EH (cell line): ENCODE results near the gene WDFY3.
A peak's percentile ranks its signal among the peaks of the same experiment; 100 is the strongest.
"Not testable (repeated sequence)": the region's sequence is repeated elsewhere in the genome, so short reads cannot be mapped to it uniquely, and the experiment has no call there.

Source experiments
- DNase-seq: peaks from one replicate; pipeline ENCODE4 v3.0.0-alpha.2; 2015; ENCODE audit warnings: low read depth

The WDFY3 gene

DNA sequence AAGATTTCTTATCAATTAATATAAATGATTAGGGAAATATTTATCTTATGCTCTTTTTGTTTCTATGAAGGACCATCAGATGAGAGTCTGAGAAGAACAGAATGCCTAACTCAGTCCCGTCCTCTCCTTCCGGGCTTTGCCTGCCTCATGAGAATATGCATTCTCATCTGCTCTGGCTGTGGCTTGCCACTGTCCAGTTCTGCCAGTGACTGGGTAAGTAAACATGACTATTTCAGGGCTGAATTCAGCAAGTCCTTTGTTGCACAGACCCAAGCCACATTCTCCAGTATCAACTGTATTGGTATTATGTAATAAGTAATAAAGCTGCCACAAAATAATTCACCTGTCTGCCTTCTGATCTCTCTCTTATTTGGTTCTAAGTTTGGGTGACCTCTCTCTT is 110.7 kb downstream of the WDFY3 start:
- DNase-seq = no peak

DNA sequence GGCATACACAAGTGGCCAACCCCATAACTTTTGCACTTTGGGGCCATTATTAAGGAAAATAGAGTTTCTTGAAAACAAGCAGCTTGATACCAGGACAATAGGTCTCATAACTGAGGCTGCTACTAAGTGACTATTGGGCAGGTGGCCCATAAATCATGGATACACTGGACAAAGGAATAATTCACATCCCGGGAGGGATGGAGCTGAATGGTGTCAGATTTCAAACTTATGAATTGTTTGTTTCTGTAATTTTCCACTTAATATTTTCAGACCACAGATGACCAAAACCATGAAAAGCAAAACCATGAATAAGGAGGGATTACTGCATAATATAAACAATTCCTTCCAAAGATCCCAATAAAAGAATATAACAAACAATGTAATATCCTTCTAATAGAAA is 114.4 kb downstream of the WDFY3 start:
- peak; percentile 23 for DNase-seq

DNA sequence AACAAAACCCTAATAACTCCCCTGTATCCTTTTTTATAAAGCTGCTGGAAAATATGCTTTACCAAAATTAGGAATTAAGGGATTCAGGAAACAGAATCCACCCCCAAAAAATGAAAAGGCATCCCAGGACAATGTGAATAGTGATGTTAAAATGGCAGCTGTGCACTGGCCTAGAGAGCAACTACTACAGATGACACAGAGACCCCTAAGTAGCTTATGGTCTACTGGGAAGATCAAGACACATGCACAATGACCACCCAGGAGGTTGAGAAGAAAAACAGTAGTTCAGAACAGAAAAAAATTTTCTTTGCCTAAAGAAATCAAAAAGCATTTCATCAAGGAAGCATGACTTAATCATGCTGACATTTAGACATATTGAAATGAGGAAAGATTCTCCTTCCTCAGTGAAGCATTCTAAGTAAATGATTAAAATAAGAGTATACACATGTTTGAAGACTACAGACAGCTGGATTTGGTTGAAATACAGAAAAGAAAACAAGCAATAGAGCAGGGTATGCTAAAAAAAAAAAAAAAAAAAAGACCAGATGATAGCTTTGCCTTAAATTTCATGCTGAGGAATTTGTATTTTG is 117.3 kb downstream of the WDFY3 start:
- no peak for DNase-seq

GRCh38 chr4:84848432-84848831 is 118.1 kb downstream of the WDFY3 start:
- DNase-seq = no peak

GRCh38 chr4:84847978-84848377 is 118.5 kb downstream of the WDFY3 start:
- DNase-seq = no peak

GRCh38 chr4:84846985-84847384 is 119.5 kb downstream of the WDFY3 start:
- DNase-seq = no peak

DNA sequence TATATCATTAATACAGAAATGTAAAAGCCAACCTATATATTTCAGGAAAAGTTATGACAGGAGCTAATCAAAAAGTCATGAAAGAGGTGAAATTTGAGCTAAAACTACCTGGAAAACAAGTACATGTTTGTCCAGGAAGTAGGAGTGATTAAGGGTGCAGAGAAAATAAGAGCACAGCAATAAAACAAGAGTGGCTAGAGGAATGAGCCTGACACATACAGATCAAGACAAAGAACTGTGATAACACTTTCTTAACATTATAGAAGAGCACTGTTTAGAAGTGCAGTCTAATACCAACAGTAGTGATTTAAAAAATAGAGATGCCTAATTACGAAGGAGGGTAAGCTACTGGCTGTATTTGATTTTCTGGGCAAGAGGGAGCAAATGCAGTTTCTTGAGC is 125.1 kb downstream of the WDFY3 start:
- DNase-seq = no peak

GRCh38 chr4:84837751-84838150 is 128.7 kb downstream of the WDFY3 start:
- DNase-seq = peak; percentile 10

DNA sequence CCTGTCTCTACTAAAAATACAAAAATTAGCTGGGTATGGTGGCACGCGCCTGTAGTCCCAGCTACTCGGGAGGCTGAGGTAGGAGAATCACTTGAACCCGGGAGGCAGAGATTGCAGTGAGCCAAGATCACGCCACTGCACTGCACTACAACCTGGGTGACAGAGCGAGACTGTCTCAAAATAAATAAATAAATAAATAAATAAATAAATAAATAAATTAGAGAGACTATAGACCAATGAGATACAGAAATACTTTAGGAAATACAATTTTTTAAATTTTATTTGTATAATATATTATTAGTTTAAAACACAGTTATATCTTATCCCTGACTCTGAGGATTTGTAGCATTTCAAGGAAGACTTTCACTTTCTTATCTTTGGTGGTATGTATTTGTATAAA is 136.9 kb downstream of the WDFY3 start:
- not testable (repeated sequence) for DNase-seq

- DNase-seq = no peak
These were observed 139.8 kb downstream of the WDFY3 start for GRCh38 chr4:84826681-84827080.

GRCh38 chr4:84825701-84826341 is 140.7 kb downstream of the WDFY3 start:
- no peak for DNase-seq

DNA sequence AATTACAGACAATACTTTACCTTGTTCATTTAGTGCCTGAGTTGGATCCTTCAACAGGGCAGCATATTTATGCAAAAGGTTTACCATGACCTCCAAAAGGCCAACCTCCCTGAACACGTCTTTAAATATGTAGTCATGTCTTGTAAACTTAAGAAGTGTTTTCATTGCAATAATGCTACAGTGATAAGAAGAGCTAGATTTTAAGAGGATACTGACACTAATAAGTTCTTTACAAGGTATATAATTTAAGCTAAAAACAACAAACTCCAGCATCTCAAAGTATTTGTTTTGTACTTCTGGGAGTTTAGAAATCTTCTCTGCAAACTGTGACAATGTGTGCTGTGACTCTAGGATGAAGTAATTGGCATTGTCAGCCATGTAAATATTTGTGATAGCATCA is 145.4 kb downstream of the WDFY3 start:
- DNase-seq = no peak

DNA sequence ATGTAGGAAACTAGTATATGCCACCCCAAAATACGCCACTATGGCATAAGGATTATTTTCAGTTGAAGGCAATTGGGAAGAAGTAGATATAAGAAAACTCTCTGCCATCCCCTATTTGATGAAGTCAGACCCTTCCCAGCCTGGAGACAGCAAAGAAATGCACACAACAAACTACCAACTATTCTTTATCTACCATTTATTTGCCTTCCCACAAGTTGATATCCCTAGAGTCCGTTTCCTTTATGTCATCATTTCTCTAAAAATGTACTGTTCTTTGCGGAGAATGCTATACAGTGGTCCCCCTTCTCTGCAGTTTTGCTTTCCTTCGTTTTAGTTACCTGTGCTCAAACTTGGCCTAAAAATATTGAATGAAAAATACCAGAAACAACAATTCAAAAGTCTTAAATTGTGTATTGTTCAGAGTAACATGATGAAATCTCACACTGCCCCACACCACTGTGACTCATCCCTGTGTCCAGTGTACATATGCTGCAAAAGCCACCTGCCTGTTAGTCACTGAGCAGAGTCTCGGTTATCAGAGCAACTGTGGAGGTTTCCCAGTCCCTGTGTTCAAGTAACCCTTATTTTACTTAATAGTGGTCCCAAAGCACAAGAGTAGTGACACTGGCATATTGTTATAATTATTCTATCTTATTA is 152.3 kb downstream of the WDFY3 start:
- peak; percentile 80 for DNase-seq

- no peak for DNase-seq
These were observed 156.5 kb downstream of the WDFY3 start for GRCh38 chr4:84809946-84810345.

DNA sequence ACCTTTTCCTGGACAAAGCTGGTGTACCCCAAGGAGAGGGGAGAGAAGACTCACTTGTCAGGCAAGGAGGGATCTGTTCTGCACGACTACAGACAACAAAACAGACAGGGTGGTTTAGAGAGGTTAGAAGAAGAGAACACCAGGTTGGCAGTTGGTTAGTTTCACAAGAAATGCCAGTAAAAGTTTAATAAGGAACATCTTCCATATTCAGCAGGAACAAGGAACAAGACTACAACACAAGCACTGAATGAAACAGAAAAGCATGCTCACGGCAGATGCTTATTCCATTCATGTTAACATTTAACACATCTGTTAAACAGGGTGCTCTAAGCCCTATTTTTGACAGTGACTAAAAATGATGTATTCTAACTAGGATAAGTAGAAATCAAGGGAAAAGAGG is 158.2 kb downstream of the WDFY3 start:
- DNase-seq = no peak

DNA sequence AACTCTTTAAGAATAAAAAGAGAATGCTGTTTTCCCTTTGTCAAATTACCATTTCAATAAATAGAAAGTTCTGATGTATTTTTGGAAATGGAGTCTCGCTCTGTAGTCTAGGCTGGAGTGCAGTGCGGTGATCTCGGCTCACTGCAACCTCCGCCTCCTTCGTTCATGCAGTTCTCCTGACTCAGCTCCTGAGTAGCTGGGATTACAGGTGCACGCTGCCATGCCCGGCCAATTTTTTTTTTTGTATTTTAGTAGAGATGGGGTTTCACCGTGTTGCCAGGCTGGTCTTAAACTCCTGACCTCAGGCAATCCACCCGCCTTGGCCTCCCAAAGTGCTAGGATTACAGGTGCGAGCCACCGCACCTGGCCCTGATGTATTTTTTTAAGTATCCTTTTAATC is 159.9 kb downstream of the WDFY3 start:
- not testable (repeated sequence) for DNase-seq

GRCh38 chr4:84804136-84804535 is 162.4 kb downstream of the WDFY3 start:
- peak; percentile 44 for DNase-seq

DNA sequence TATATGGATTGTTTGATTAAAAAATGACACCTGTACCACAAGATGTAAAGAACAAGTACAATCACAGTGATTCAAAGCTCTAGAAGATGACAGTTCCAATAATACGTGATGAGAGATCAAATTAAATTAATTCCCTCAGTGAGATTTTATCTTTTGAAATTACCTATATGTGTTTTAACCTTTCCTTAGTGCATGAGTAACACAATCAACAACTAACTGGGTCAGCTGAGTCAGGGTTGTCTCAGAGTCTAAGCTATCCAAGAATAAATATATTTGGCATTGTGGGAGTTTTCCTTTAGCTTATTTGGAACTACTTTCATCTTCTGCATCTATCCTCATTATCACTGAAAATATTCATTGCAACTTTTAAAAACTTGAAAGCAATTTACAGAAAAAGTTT is 162.8 kb downstream of the WDFY3 start:
- DNase-seq = peak; percentile 12

GRCh38 chr4:84803116-84803515 is 163.4 kb downstream of the WDFY3 start:
- no peak for DNase-seq

GRCh38 chr4:84800256-84800655 is 166.2 kb downstream of the WDFY3 start:
- DNase-seq = peak; percentile 27

DNA sequence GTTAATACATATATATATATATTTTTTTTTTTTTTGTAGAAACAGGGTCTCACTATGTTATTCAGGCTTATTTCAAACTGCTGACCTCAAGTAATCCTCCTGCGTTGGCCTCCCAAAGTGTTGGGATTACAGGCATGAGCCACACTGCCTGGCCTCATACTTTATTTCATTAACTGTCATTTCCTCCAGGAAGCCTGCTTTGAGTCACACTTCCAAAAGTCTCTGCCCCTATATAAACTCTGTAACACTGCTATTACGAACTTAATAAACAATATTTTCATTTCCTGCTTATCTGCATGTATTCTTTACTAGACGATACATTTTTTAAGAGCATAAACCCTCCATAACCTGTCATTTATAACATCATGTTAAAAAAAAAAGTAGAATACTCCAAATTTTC is 167.2 kb downstream of the WDFY3 start:
- DNase-seq = no peak

DNA sequence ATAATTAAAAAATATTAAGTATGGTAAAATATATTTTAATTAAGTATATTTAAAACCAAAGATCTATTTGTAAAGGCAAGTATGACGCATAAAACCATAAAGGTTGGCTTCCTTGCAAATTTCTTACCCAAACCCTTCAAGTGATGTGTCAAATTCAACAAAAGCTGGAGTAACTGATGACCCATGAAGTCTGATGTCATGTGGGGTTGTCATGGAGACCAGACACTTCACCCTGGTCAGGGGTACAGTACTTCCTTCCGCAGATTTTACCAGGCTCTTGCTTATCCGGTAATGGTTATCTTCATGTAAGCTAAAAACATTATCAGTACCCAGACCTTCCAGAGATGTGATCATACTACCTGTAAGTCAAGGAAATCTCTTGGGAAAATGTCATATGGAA is 170.1 kb downstream of the WDFY3 start:
- DNase-seq = no peak
